ENCODE results near the gene EYA2.
"Not testable (repeated sequence)": the region's sequence is repeated elsewhere in the genome, so short reads cannot be mapped to it uniquely, and the experiment has no call there.

The EYA2 gene

GRCh38 chr20:46897328-46897880, 2.8 kb downstream of the EYA2 start:
- no peak for DNase-seq

GRCh38 chr20:46898423-46898822, 3.8 kb downstream of the EYA2 start:
- DNase-seq = no peak

GRCh38 chr20:46899621-46900020, 5.0 kb downstream of the EYA2 start:
- DNase-seq = no peak

GRCh38 chr20:46900086-46900485, 5.4 kb downstream of the EYA2 start:
- DNase-seq = no peak

- no peak for DNase-seq
Measured at GRCh38 chr20:46900826-46901225, 6.2 kb downstream of the EYA2 start.

- no peak for DNase-seq
Measured at GRCh38 chr20:46901638-46902037, 7.0 kb downstream of the EYA2 start.

- no peak for DNase-seq
Measured at GRCh38 chr20:46903256-46903655, 8.6 kb downstream of the EYA2 start.

GRCh38 chr20:46903937-46904336, 9.3 kb downstream of the EYA2 start:
- no peak for DNase-seq

- DNase-seq = no peak
Measured at GRCh38 chr20:46905364-46906125, 10.9 kb downstream of the EYA2 start.

- no peak for DNase-seq
Measured at GRCh38 chr20:46913329-46914044, 18.8 kb downstream of the EYA2 start.

GRCh38 chr20:46914789-46915379, 20.2 kb downstream of the EYA2 start:
- DNase-seq = no peak

- no peak for DNase-seq
Measured at GRCh38 chr20:46915575-46916257, 21.1 kb downstream of the EYA2 start.

GRCh38 chr20:46916258-46916603, 21.6 kb downstream of the EYA2 start:
- DNase-seq = no peak

- no peak for DNase-seq
Measured at GRCh38 chr20:46917155-46917554, 22.5 kb downstream of the EYA2 start.

GRCh38 chr20:46920114-46920513, 25.5 kb downstream of the EYA2 start:
- no peak for DNase-seq

GRCh38 chr20:46922841-46923240, 28.2 kb downstream of the EYA2 start:
- not testable (repeated sequence) for DNase-seq

GRCh38 chr20:46923550-46923949, 28.9 kb downstream of the EYA2 start:
- no peak for DNase-seq

GRCh38 chr20:46928580-46929132, 34.0 kb downstream of the EYA2 start:
- DNase-seq = no peak

GRCh38 chr20:46929902-46930301, 35.3 kb downstream of the EYA2 start:
- no peak for DNase-seq

GRCh38 chr20:46930640-46931339, 36.1 kb downstream of the EYA2 start:
- no peak for DNase-seq

- DNase-seq = no peak
Measured at GRCh38 chr20:46931699-46932098, 37.1 kb downstream of the EYA2 start.

- not testable (repeated sequence) for DNase-seq
Measured at GRCh38 chr20:46932439-46932838, 37.8 kb downstream of the EYA2 start.

All from SHP77 treated with DMSO at 0.1 percent for 48 hours (cell line).